Stimulated activated CD8-positive, alpha-beta memory T cell treated with anti-CD3 and anti-CD28 coated beads, Interleukin-7, amount 100 ng/mL, for 4 hours (primary cell): ENCODE results near the gene GNG7.
A peak's percentile ranks its signal among the peaks of the same experiment; 100 is the strongest.
"Not testable (repeated sequence)": the region's sequence is repeated elsewhere in the genome, so short reads cannot be mapped to it uniquely, and the experiment has no call there.

Source experiments
- DNase-seq, 2 donors: peaks; one replicate each; pipeline ENCODE4 v3.0.0-alpha.2; 2020; ENCODE audit warnings: low read depth in 2 of 2

The GNG7 gene

DNA sequence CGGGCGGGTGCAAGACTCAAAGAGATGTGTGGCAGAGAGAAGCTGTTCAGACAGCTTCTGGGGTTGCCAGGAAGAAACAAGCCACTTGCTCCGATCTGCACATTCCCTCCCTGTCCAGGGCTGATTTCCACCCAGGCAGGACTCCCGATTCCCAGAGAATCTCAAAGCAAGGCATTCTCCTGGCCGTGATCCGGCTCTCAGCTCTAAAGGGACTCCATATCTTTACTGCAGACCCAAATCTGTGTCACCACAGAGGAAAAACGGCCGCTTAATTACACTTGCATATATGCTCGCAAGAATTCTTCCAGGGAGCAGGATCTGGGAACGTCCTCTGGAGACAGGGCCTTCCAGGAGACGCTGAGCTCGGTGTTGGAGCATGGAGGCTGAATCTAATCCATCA, 25.7 kb downstream of the GNG7 start:
- DNase-seq: no peak

GRCh38 chr19:2675892-2676291, 26.6 kb downstream of the GNG7 start:
- DNase-seq: no peak

- no peak for DNase-seq
These were observed 32.3 kb downstream of the GNG7 start for GRCh38 chr19:2670217-2670616.

DNA sequence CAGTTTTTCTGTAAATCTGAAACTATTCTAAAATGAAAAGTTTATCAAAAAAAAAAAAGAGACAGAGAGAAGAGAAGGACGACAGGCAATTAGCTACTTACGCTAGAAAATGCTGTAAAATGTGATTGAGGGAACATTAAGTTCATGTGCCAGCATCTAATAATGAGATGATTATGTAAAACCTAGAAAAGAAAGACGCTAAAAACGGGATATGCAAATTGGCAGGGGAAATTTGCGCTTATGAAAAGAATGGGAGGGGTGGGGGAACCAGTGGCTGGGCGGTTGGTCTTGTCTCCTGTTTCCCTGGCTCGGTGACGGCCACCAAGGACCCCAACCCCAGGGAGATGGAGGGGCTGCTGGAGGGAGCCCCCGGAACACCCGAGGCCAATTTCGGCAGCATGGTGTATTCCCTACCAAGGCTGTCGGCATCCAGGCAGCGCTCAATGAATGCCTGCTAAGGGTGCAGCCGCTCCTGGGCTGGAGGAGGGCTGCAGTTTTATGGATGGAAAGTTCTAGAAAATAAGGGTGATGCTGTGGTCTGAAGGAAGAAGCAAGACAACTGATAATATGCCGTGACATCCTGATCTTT, 34.2 kb downstream of the GNG7 start:
- DNase-seq: no peak

GRCh38 chr19:2667349-2667748, 35.1 kb downstream of the GNG7 start:
- DNase-seq: not testable (repeated sequence)

- no peak for DNase-seq
These were observed 36.0 kb downstream of the GNG7 start for GRCh38 chr19:2666344-2666994.

DNA sequence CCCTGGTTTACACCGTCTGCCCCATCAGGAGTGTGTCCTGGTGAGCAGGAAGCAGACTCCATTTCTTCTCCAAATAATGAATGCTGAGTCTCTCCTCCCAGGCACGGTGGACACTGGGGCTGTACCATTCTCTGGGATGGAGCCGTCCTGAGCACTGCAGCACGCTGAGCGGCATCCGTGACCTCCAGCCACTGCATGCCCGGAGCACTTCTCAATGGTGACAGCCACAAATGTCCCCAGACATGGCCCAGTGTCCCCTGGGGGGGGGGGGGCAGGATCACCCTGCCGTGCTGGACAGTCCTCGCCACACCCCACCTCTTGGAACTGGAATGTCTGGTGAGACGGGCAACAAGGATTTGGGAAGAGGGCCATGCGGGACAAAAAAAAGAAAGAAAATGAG, 37.4 kb downstream of the GNG7 start:
- DNase-seq: no peak

- no peak for DNase-seq
These were observed 38.4 kb downstream of the GNG7 start for GRCh38 chr19:2663920-2664571.

GRCh38 chr19:2661615-2662014, 40.9 kb downstream of the GNG7 start:
- DNase-seq: no peak

DNA sequence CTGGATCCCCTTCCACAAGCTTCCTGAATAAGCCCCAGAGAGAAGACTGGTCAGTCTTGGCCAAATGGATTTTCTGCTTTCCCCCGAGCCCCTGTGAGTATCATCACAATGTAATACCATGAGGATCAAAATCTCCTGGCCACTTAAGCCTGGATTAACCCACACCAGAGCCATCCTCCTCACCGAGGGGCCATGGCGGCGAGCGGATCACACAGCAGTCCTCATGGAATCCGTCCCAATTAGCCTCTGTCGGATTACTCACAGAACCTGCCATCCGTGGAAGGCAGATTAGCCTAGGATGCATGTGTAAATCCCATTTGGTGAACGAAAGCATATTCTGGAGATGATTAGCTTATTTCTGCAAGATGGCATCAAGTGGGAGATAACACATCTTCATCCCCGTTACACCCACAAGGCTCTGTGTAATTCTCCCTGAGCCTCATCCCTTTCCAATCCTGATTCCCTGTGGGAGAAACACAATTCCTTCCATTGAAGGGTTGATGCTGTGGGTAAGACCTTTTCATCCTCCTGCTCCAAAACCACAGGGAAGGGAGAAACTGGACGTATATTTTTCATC, 42.5 kb downstream of the GNG7 start:
- no peak for DNase-seq

DNA sequence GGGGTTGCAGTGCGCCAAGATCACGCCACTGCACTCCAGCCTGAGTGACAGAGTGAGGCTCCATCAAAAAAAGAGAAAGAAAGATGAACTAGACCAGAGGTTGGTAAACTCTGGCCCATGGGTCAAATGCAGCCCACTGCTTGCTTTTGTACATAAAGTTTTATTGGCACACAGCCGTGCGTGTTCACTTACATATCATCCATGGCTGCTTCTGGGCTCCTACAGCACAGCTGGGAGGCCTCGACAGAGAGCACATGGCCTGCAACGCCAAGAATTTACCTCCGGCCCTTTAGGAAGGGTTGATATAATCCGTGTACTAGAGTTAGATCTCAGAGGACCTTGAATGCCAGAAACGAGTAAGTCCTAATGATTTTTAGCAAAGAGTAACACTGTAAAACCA, 46.0 kb downstream of the GNG7 start:
- no peak for DNase-seq

DNA sequence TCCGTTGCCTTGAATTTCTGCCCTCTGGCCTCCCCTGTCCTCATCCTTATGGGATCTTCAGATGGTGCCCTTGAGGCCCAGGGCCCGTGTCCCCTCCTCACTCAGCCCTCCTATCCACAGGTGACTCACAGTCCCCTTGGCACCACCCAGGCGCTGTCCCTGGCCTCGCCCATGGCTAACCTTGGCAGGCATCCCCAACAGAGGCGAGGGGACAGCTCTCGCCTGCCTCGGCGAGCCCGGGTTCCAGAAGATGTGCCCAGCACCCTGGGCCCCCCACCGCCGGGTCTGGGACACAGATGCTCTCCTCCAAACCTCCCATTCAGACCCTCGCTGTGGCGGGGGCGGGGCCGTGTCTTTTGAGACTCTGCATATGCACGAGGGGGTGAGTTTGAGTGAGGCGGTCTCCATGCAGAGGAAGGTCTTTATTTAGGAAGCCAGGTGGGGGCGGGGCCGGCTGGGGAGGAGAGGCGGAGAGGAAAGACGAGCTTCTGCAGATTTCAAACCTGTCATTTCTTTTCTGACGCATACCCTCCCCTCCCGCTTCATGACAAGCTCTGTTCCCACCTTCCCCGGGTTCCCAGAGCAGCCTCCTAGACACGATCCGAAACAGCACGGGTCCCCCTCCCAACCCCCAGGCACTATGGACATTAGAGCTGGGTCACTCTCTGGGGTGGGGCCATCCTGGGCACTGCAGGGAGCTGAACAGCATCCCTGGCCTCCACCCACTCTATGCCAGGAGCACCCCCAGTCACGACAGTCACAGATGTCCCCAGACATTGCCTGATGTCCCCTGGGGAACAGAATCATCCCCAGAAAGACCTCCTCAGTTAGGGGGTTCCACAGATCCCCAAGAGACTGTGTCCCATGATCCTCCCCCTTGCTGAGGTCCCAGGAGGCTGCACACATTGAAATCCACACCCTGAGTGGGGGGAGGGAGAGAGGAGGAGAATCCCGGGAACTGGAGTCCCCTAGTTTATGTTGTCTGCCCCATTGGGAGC, 48.5 kb downstream of the GNG7 start:
- no peak for DNase-seq

- DNase-seq: no peak
These were observed 49.3 kb downstream of the GNG7 start for GRCh38 chr19:2653218-2653617.

DNA sequence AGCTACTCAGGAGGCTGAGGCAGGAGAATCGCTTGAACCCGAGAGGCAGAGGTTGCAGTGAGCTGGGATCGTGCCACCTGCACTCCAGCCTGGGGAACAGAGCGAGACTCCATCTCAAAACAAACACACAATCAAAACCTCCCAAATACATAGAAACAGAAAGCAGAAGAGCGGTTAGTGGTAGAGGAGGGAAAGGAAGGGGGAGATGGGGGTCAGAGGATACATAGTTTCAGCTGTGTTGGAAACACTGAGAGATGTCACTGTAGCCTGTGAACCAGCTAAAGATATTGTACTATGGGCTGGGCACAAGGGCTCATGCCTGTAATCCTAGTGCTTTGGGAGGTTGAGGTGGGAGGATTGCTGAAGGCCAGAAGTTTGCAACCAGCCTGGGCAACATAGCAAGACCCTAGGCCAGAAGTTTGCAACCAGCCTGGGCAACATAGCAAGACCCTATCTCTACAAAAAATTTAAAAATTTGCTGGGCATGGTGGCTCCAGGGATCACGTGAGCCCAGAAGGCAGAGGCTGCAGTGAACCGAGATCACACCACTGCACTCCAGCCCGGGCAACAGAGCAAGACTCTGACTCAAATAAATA, 49.9 kb downstream of the GNG7 start:
- DNase-seq: no peak

DNA sequence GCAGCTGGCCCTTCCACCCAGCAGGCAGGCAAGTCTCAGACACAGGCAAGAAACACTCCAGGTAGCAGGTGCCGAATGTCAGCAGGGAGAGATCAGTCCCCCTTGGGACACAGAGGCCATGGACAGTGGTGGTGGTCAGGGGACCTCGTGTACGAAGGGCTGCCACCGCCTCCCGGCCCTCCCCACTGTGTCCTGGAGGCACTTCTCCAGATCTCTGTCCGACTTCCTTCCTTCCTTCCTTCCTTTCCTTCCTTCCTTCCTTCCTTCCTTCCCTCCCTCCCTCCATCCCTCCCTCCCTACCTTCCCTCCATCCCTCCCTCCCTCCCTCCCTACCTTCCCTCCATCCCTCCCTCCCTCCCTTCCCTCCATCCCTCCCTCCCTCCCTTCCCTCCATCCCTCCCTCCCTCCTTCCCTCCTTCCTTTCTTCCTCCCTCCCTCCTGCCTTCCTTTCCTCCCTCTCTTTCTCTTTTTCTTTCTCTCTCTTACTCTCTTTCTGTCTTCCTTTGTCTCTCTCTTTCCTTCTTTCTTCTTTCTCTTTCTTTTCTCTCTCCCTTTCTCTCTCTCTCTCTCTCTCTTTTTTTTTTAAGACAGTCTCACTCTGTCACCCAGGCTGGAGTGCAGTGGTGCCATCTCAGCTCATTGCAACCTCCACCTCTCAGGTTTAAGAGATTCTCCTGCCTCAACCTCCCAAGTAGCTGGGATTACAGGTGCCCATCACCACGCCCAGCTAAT, 51.3 kb downstream of the GNG7 start:
- DNase-seq: not testable (repeated sequence)

DNA sequence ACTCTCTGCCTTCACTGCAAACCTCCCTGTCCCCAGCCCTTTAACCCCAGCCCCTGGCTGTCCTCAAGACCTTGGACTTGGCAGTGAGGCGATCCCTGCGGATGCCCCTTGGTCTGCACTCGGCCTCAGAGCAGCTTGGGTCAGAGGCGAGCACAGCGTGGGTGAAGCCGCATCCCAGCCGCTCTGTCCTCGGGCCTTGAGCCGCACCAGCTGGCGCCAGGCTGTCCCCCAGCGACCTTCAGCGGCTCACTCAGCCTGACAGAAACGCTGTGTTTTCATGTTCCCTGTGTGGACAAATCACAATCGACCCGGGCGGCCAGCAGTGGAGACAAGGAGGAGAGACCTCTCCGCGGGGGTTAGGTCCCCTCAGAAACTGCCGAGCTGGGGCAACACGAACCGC, 52.0 kb downstream of the GNG7 start:
- DNase-seq: no peak

GRCh38 chr19:2648528-2648937, 54.0 kb downstream of the GNG7 start:
- DNase-seq: peak; percentile 31 to 42

DNA sequence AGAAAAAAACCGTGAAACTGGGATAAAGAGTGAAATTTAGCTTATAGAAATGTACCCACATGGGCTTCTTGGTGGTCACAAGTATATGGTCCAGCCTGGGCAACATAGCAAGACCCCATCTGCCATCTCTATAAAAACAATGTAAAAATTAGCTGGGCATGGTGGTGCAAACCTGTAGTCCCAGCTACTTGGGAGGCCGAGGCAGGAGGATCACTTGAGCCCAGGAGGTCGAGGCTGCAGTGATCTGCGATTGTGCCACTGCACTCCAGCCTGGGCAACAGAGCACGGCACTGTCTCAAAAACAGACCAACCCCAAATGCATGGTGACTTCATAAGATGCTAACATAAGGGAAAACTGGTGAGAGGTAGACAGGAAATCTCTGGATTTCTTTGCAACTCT, 54.4 kb downstream of the GNG7 start:
- DNase-seq: no peak

GRCh38 chr19:2646866-2647535, 55.5 kb downstream of the GNG7 start:
- DNase-seq: no peak

GRCh38 chr19:2645826-2646225, 56.7 kb downstream of the GNG7 start:
- DNase-seq: no peak
